H1 (cell line): ENCODE data around the gene FBN1. TPM values are rescaled to one million over a fixed set of nuclear protein-coding genes. Genes with fewer than 3 reads are reported as not detected.

Experiments used
- KDM4A ChIP-seq: IDR thresholded peaks from one replicate; pipeline ENCODE4 v1.7.1; 2012; ENCODE audit warnings: low read depth, mild to moderate bottlenecking, moderate library complexity, low read length, inconsistent platforms; ENCODE audit not compliant: severe bottlenecking
- SIN3A ChIP-seq, 2 experiments: IDR thresholded peaks in 1 of 2; conservative IDR thresholded peaks in 1 of 2; 2 replicates each; pipeline ENCODE4 v1.6.1; 2011 to 2012; ENCODE audit warnings: low read length in 2 of 2, improper control_type of control experiment in 1 of 2, low read depth in 1 of 2, mild to moderate bottlenecking in 1 of 2
- polyA plus RNA-seq, 7 experiments: library from polyadenylated mRNA; depleted of rRNA in 3 of 7; stranded (reverse) in 5 of 7; unstranded in 2 of 7; fragments of >200 nt in 5 of 7; fragments of 200-250 nt in 2 of 7; gene quantifications; 1 replicate in 5 of 7; 2 replicates in 1 of 7; 4 replicates in 1 of 7; pipeline versions ENCODE4 v1.2.1 to v1.2.3, GENCODE V29; 2011 to 2013; ENCODE audit warnings: missing spikeins in 2 of 7, mixed read lengths in 2 of 7
- total RNA-seq: library from RNA; stranded (reverse); fragmentation: NEBNext Ultra II Directional; extraction: Animal tissue kit (Norgen Biotek cat#: 25700); gene quantifications from 2 replicates; pipeline ENCODE4 v1.2.1, GENCODE V29; 2021

FBN1 gene
- total and polyA plus RNA-seq, 2 of the 8 experiments (the other 6 are each of a cell fraction or from before 2014, with no cell fraction given), result 3.0 to 4.0 TPM

DNA sequence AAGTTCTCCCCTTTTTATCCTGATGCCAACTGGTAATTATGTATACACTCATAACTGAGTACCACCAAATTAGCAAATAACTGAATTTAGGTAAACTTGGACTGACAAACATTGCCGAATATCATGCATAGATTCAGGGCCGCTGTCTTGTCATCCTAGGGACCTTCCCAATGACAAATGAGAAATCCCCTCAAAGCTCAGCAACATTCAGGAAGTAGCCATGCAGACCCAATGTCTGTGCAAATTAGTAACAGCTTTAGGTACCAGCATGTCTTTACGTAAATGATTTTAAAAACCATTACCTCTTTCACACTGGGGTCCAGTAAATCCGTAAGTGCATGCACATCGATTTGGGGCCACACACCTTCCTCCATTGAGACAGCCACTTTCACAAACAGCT, 49.5 kb downstream of the FBN1 start (continued):
- TF ChIP-seq KDM4A, result no peak
- no peak for TF ChIP-seq SIN3A (conservative IDR thresholded peaks at IDR 0.05 in 1 of 2, IDR thresholded peaks at IDR 0.05 in 1 of 2; ENCODE audit: low read depth in 1 of 2, low read length in 2 of 2)
